ENCODE results near the gene FZD8. TPM values are rescaled to one million over a fixed set of nuclear protein-coding genes. Genes with fewer than 3 reads are reported as not detected.
A peak's percentile ranks its signal among the peaks of the same experiment; 100 is the strongest.

Gene FZD8
- total RNA-seq, 4 donors from 2014 or later, result 5.3 to 11.8 (median 8.7) TPM

DNA sequence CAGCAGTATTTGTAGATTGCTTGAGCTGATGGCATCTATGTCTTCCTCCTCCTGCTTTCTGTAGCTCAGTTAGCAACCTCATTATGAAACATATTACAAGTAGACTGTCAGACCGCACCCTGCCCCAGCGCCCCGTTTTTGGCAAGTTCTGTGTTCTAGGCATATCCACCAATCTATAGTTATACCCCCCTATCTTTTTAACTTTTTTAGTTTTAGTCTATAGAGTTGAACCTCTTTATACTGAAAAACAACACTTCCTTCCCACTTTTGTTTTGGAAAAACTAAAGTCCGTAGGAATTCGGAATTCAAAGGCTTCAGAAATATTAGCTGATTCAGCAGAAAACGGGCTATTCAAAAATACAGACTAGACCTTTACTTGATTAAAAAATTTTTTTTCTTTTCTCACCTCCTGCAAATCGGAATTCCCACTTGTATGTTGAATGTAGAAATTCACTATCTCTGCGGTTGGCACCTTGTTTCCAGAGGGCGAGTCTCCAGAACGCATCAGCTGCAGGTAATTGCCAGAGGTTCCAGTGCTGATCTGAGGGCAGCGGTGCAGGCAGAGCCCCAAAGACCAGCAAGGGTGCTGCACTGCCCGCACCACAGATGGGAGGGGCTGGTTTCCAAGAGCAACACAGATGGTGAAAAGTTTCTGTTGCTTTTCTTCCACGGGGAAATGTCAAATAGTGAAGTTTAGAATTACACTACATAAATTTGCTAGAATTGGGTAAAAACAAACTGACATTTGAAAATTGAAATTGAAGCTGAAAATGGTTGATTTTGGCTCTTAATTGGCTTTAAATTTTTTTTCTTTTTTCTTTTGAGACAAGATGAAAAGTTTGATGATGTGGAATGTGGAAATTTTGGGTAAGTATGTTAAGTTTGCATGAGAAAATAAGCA, 2.2 kb upstream of the FZD8 start:
- TF ChIP-seq POLR2A (IDR thresholded peaks at IDR 0.05) (no peak), EP300 (IDR thresholded peaks at IDR 0.05) (no peak), POLR2AphosphoS5 (IDR thresholded peaks at IDR 0.05) (no peak), CTCF (IDR thresholded peaks at IDR 0.05) (no peak)
- Histone ChIP-seq H3K4me1 (peaks cover 0 to 38% (median 8%) of the 10 kb centered on the region in 3 donors), H3K27me3 (no peaks in the 10 kb centered on the region), H3K9me3 (no peaks in the 10 kb centered on the region), H3K4me3 (peak overlapping the region; percentile 61 to 65), H3K27ac (peak overlapping the region; percentile 32 to 97 (median 84)), H3K36me3 (no peaks in the 10 kb centered on the region)
- no peak for ATAC-seq
- WGBS, 2 donors (ENCODE audit: low coverage in 1 of 2), result 7 to 15% methylated on average over 5 to 12 of the region's 13 CpGs

DNA sequence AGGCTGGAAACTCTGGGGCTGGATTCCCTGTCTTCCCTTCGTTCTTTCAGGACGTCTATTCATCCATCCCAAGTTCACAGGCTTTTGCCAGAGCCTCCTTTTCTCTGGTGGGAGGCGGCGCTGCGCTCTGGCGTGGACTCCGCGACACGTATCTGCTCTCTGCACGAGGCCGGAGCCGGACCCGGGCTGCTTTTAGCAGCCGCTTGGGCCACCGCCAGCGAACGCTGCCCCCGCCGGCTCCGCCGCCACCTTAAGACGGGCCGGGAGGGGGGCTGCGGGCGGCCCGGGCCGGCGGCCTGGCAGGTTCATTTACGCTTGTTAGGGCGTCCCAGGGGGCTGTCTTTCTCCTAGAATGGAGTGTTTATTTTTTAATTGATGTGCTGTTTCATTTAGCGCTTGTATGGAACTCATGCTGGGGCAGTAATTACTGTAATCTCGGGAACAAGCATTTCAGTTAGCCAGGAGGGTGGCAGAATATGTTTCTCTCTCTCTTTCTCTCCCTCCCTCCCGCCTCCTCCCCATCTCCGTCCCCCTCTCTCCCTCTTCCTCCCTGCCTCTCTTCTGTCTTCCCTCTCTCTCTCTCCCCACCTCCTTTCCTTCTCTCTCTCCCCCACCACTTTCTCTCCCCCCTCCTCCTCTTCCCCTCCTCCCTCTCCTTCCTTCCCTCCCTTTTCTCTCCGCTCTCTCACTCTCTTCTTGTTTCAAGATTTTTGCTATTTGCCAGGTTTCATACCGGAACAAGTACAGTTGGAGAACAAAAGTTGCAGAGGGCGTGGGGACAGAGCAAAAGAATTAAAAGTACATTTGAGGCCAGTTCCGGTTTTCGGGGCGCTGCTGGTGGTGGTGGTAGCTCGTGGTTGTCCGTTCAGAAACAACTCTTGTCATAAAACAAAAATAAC, 1.3 kb upstream of the FZD8 start:
- peak; percentile 42 for ATAC-seq
- TF ChIP-seq CTCF (IDR thresholded peaks at IDR 0.05) (peak in 1 of 4 experiments; percentile 34), POLR2AphosphoS5 (IDR thresholded peaks at IDR 0.05) (peak; percentile 31), EP300 (IDR thresholded peaks at IDR 0.05) (no peak), POLR2A (IDR thresholded peaks at IDR 0.05) (no peak)
- Histone ChIP-seq H3K27ac (peak overlapping the region; percentile 32 to 97 (median 84)), H3K27me3 (no peaks in the 10 kb centered on the region), H3K4me1 (peaks cover 0 to 47% (median 8%) of the 10 kb centered on the region in 3 donors), H3K36me3 (no peaks in the 10 kb centered on the region), H3K4me3 (peak overlapping the region; percentile 61 to 65), H3K9me3 (no peaks in the 10 kb centered on the region)
- WGBS, 2 donors (ENCODE audit: low coverage in 1 of 2), result 0% methylated on average over 14 to 23 of the region's 42 CpGs

DNA sequence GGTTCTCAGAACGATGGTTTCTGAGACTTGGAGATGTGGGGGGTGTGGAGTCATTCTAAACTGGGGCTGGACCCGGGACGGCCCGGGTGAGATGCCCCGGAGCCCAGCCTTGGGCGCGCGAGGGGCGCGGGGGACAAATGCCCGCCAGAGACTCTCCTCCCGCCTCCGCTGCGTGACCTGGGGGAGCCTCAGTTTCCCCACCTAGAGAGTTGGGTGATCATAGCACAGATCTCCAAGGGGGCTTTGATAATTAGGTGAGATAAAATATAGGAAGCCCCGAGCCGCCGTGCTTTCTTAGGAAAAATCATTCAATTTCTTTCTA, 658 bp upstream of the FZD8 start:
- Histone ChIP-seq H3K36me3 (no peaks in the 10 kb centered on the region), H3K27me3 (no peaks in the 10 kb centered on the region), H3K4me3 (peak overlapping the region; percentile 61 to 65), H3K4me1 (peaks cover 0 to 52% (median 8%) of the 10 kb centered on the region in 3 donors), H3K27ac (peak overlapping the region in 3 of 4 donors; percentile 82 to 97 (median 87)), H3K9me3 (no peaks in the 10 kb centered on the region)
- 0% methylated on average over 4 of the region's 17 CpGs; no CpG with 5 or more reads in 1 of the 2 donors for WGBS, 2 donors (ENCODE audit: low coverage in 1 of 2)
- no peak for TF ChIP-seq POLR2A (IDR thresholded peaks at IDR 0.05)
- TF ChIP-seq POLR2AphosphoS5 (IDR thresholded peaks at IDR 0.05), result no peak
- TF ChIP-seq CTCF (IDR thresholded peaks at IDR 0.05), result no peak
- TF ChIP-seq EP300 (IDR thresholded peaks at IDR 0.05), result no peak
- no peak for ATAC-seq

DNA sequence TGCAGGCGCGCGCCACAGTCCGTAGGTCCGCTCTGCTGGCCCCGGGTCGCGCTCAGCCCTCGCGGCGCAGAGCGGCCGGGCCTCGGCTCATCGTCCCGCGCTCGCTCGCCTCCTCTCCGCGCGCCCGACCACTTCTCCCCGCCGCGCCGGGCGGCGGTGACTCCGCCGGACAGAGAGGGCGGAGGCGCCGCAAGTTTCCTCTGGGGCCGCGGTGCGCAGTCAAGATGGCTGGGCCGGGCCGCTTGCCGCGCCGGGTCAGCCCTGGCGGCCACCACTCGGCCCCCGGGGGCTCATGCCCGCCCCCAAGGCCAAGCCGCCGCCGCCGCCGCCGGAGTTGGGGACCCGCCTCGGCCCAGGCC, 441 bp downstream of the FZD8 start:
- Histone ChIP-seq H3K36me3 (no peaks in the 10 kb centered on the region), H3K4me1 (peaks cover 0 to 60% (median 8%) of the 10 kb centered on the region in 3 donors)
- peak; percentile 13 for ATAC-seq

More for the DNA sequence above, 441 bp downstream of the FZD8 start:
- Histone ChIP-seq H3K9me3 (no peaks in the 10 kb centered on the region), H3K27me3 (no peaks in the 10 kb centered on the region), H3K4me3 (peak overlapping the region; percentile 61 to 65), H3K27ac (peak overlapping the region; percentile 64 to 97 (median 84))
- TF ChIP-seq CTCF (IDR thresholded peaks at IDR 0.05) (no peak), POLR2A (IDR thresholded peaks at IDR 0.05) (no peak), EP300 (IDR thresholded peaks at IDR 0.05) (no peak), POLR2AphosphoS5 (IDR thresholded peaks at IDR 0.05) (no peak)
- whole genome bisulfite sequencing, 2 donors (ENCODE audit: low coverage in 1 of 2), result no CpG with 5 or more reads among the region's 54 CpGs

Measured in gastroesophageal sphincter (tissue), 4 donors.